HK-2 (cell line): ENCODE measurements around the gene LRRFIP1.

ENCODE experiments used
- DNase-seq: peaks from one replicate; pipeline ENCODE4 v3.0.0-alpha.2; 2018; ENCODE audit not compliant: unreplicated experiment

LRRFIP1 gene

DNA sequence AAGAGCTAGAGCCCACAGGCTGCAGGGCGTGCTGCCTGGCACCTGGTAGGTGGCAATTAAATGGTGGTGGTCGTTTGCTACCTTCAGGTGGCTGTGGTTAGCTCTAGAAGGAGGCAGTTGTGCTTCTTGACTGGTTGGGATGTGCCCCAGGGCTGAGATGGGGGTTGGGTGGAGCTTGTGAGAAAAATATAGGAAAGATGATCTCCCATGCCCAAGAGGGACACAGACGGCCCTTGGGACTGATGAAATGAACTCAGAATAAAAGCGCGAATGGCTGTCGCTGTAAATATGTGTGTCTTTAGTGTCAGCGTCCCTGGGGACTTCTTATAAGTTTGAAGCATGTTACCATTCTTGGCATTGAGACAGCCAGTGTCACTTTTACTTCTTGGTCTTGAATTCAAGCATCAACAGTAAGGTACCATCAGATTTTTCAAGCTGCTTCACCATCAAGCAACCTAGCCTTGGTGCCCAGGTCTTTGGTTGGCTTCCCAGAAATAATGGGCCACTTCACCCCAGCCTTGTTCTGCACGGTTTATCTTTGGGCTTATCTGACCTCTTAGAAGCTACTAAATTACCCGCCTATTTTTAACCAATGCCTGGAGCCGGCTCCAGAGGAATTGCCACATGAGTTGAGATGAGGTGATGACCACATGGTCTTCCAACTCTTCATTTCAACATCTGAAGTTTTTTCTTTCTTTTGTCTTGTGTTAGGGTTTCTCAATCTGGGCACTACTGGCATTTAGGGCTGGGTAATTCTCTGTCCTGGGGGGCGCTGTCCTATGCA is 11.9 kb downstream of the LRRFIP1 start:
- no peak for DNase-seq

DNA sequence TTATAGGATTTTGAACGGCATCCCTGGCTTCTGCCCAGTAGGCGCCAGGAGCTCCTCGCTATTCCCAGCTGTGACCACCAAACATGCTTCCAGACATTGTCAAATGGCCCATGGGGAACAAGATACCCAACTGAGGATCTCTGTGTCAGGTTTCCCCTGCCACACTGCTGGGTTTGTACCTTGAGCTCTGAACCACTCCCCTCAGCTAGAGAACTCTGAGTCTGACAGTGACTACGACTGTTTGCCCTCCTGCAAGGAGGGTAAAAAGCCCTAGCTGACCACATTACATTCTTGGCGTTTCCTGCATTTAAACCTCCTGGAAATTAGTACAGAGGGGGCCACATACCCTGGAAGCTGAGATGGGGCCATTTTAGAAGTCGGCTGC is 12.4 kb downstream of the LRRFIP1 start:
- DNase-seq: no peak

DNA sequence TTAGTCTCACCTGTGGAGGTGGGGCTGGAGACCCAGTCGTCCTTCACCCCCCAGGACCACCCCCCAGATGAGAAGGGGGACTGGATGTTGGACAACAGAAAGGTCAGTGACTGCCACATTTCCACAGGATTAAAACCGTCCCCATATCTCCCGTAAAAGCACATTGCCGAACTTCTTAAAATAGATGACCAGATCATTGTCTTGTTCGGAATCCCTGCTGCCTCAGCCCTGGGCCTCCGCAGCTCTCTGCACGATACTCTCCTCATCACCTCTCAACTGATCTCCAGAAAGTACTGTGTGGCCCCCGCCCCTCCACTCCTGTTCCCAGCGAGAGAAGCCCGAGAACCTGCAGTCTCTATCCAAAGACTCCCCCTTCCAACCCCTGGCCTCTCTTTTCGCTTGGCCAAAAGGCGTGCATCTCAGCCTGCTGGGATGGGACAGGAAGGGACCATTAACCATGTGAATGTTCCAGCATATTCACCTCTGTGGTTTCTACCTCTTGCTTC is 13.2 kb downstream of the LRRFIP1 start:
- no peak for DNase-seq

DNA sequence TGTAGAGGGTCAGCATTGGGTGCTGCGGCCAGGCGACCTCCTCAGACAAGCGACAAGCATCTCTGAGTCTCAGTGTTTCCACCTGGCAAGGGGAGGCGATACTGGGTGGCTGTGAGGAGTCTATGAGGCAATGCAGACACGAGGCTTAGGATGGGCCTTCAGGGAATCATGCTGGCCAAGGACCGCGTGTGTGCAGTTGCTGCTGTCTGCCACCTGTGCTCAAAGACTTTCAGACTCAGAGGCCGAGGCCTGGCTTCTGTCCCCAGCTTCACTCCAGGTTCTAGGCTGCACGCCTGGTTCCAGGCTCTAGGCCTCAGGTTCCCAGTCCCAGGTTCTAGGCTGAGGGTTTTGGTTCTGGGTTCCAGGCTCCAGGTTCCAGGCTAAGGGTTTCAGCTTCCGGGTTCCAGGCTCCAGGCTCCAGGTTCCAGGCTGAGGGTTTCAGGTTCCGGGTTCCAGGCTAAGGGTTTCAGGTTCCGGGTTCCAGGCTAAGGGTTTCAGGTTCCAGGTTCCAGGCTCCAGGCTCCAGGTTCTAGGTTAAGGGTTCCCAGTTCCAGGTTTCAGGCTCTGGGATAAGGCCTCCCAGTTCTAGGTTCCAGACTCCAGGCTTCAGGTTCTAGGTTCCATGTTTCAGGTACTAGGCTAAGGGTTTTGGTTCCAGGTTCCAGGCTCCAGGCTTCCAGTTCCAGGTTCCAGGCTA is 14.8 kb downstream of the LRRFIP1 start:
- no peak for DNase-seq

DNA sequence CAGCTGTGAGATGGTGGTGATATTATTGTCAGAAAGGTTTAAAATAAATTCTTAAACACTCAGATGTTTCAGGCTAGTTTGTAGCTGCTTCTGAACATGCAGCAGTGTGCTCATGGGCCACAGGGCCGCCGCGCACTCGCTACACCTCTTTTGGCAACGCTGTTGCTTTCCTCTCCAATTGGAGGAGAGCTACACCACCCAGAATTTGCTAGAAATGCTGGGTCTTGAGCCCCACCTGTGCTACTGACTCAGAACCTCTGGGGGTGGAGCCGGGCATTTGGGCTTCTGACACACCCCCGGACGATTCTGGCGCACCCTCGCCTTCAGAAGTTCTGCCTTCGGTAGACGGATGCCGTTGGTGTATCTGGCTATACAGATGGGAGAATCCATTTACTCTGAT is 15.7 kb downstream of the LRRFIP1 start:
- no peak for DNase-seq

DNA sequence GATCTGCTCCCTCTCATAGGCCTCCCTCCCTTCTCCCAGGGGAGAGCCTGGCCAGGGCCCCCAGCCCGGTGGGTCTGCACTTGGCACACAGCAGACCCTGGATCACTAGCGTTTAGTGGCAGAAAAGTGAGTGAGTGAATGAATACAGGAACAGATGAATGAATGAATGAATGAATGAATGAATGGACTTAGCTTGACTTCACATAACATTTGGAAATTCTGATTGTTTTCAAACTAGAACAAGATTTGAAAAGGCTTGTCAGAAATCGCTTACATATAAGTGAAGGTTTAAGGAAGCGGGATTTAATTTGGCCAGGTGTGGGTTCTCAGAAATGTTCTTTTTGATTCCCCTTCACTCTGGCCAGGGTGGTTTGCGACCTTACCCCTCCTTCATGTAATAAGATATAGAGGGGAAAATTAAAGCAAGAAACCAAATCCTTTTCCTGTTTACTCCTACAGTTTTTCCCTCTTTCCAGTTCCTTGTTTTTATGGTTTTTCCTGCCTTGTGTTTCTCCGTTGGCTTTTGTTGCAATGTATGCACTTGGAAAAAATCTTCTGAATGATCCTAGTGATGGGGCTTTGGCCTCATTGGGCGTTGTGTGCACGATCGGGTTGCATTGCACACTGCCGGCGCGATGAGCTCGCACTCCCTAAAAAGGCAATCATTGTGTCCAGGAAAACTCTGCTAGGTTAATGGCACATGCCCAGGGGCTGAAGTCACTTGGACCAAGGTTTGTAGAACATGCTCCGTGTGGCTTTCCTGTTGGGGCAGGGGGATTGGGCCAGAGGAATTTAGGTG is 16.4 kb downstream of the LRRFIP1 start:
- no peak for DNase-seq

DNA sequence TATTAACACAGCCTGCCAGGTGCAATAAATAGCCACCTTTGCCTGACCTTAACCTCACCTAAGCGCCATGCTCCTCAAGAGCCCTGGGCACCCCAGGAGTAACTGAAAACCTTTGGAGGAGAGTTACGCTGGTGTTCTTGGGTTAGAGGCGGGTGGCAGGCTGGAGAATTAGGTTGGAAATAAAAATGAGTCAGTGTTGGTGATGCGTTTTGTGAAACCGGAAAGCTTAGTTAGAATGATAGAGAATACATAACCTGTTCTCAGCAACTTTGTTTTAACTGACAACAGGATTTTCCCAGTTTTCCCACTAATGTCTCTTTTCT is 17.0 kb downstream of the LRRFIP1 start:
- no peak for DNase-seq

DNA sequence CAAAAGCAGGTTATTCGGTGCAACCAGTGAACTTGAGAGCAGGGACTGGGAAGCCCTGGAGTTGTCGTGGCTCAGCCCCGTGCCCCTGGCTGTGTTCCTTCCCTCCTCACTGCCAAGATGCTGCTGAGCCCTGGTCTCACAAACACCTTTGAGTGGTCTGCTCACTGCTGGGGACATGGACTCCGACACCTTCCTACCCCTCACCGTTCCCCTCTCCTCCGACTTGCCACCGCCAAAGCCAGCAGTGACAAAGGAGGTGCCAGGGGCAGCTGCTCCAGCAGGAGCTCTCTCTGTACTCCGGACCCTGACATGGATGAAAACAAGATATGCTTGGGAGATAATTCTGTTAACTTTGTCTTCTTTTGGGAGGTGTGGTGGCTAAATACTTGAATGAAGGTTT is 17.9 kb downstream of the LRRFIP1 start:
- DNase-seq: no peak

DNA sequence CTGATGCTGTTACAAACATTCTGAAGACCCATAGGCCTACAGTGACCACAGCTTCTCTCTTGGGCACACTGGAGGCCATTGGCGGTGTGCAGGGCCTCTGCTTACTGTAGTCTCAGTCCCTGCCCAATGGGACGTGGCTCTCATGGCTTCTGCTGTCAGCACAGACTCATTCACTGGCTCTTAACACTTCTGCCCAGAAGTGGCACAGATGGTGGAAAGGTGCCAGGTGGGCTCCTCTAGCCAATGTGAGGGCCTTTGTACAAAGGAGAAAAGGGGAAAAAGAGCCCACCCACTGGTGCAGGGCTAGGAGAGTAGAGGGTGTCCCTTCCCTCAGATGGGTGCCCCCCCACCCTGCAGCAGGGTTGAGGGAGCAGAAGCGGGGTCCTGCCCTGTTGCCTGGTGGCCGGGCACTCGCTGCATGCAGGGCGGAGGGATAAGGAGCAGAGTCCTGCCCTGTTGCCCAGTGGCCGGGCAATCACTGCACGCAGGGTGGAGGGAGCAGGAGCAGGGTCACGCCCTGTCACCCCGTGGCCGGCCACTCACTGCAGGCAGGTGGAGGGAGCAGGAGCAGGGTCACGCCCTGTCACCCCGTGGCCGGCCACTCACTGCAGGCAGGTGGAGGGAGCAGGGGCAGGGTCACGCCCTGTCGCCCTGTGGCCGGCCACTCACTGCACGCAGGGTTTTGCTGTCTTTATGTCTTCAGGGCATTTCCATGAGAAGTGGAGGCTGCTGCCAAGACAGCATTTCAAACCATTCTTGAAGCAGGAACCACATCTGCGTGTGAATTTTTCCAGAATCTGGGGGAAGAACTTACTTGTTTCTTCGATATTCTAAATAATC is 20.0 kb downstream of the LRRFIP1 start:
- no peak for DNase-seq

DNA sequence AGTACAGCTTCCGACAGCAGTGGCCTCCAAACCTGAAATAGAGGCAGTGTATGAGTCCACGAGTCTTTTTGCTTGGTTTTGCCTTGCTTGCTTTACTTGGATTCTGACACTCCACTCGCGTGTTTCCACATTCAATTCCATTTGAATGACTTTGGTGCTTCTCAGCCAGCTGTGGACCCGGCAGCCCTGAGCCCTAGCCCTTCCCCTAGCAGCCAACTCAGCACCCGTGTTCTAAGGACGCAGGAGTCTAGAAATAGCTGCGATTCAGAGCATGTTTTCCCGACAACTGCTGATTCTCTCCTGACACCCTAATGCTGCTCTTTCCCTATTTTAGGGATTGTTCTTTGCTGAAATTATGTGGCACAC is 20.6 kb downstream of the LRRFIP1 start:
- DNase-seq: no peak

DNA sequence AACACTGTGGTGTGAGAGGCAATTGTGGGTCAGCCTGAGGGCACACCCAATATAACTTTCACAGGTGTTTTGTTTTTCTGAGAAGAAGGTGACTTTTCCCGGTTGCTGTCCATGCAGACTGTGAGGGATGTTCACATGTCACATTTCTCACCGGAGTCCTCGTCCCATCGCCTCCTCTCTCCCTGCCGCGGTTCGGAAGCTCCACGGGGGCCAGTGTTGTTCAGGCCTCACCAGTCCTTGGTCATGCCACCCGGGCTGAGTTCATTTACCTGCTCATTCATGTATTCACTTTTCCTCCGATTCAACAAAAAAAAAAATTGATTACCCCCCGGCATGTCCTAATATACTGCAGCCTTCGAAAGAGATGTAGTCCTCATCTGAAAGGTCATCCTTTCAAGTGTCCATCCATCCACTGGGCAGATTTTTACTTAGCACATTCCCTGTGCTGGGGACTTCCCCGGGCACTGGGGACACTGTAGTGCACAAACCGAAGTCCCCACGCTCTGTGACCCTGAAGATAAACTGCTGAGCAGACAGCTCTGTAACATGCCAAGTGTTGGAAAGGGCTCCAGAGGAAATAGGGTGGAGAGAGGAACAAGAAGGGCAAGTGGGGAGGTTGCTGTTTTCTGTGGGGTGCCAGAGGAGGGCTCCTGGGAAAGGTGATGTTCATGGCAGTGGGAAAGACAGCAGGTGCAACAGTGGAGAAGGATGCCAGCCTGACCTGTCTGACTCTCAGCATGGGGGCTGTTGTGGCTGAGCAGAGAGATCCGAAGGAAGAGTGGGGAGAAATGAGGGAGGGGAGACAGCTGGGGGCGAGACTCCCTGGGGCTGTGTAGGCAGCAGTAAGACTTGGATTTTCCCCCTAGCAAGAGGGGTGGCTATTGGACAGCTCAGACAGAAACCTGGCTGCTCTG is 22.4 kb downstream of the LRRFIP1 start:
- DNase-seq: no peak

DNA sequence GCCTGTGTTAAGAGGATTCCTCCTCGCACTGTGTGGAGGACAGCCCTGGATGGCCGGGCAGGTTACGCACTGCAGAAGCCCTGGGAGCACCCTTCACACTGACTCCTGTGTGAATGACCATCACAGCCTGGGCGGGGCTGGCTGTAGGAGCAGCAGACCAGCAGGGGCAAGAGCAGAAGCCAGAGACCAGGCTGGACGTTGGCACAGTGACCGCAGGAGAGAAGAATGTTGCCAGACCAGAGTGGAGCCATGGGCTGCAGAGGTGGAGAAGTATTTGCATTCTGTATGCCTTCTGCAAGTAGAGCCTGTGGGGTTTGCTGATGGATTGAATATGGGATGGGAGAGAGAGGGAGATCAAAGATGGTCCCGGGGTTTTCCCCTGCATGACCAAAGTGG is 23.1 kb downstream of the LRRFIP1 start:
- no peak for DNase-seq

DNA sequence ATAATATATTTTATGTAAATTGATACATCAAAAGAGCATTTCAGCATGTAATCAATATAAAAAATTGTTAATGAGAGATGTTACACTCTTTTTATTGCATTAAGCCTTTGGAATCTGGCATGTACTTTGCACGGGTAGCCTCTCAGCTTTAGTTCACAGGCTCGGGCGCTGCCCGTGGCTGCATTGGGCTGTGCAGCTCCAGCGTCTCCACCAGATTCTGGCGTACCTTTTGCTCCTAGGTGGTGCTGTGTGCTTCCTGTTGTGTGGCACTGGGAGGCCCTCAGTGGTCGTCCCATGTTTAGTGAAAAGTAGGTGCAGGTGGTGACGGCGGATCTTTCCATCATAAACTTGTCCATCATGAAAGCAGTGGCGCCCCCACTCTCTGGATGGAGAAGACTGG is 24.4 kb downstream of the LRRFIP1 start:
- no peak for DNase-seq

DNA sequence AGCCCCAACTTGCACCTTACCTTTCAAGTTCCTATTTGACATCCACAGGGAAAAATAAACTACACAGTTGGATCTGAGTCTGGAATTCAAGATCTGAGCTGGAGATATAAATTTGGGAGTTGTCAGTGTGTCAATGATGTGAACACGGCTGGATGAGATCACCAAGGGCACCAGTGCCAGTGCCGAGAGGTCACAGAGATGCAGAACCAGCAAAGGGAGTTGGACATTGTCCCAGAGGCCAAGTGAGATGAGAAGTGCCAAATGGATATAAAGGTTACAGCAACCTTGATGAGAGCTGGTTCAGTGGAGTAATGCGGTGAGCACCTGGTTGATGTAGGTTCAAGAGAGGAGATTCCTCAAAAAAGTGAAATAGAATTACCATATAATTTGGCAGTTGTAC is 24.8 kb downstream of the LRRFIP1 start:
- DNase-seq: no peak

DNA sequence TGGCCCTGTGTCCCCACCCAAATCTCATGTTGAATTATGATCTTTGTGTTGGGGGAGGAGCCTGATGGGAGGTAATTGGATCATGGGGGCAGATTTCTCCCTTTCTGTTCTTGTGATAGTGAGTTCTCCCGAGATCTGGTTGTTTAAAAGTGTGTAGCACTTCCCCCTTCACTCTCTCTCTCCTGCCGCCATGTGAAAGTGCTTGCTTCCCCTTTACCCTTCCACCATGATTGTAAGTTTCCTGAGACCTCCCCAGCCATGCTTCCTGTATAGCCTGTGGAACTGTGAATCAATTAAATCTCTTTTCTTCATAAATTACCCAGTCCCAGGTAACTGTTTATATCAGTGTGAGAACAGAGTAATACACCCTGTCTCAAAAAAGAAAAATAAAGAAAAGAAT is 25.5 kb downstream of the LRRFIP1 start:
- no peak for DNase-seq

DNA sequence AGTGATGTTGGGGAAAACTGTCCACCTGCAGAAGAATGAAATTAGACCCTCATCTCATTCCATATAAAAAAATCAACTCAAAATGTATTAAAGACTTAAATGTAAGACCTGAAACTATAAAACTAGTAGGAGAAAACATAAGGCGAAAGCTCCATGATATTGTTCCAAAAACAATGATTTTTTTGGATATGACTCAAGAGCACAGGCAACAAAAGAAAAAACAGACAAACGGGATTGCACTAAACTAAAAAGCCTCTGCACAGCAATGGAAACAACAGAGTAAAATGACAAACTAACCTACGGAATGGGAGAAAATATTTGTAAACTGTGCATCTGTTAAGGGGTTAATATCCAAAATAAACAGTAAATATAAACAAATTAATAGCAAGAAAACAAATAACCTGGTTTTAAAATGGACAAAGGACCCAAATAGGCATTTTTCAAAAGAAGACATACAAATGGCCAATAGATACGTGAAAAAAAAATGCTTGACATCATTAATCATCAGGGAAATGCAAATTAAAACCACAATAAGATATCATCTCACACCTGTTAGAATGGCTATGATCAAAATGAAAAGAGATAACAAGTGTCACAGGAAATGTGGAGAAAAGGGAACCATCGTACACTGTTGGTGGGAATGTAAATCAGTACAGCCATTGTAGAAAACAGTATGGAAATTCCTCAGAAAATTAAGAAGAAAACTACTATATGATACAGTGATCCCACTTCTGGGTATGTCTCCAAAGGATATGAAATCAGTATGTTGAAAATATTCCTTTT is 26.6 kb downstream of the LRRFIP1 start:
- no peak for DNase-seq

DNA sequence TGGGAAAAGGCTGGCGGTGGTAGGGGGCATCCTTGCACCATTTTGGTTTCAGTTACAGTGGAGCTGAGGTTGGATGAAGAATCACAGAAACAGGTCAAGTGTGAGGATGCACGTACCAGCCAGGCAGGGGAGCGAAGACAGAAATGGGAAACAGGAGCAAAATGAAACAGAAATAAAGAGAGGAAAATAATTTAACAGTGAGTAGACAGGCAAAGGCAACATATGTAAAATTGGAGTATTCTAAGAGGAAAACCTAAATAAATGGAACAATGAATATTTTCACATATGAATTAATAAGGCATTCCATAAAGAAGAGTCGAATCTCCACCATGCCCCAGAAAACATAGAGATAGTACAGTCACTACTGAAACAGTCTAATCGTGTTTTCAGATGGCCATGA is 29.7 kb downstream of the LRRFIP1 start:
- DNase-seq: no peak

DNA sequence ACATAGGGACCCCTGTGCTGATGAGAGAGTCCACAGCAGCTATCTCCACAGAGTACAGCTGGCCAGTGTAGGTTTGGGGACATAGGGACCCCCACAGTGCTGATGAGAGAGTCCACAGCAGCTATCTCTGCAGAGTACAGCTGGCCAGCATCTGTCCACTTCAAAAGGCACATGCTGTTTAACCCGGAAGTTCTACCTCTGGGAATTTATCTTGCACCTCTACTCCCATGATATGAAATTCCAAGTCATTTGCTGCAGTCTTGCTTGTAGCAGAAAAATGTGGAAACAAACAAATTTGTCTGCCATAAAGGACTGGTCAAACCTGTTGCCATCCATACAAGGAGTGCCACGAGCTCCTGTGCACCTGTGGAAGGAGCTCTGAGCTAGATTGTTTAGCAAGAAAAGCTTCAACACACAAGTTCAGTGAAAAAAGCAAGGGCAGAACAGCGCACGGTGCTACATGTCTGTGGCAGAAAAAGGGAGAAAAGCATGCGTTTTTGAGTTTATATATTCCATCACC is 33.1 kb downstream of the LRRFIP1 start:
- DNase-seq: no peak

DNA sequence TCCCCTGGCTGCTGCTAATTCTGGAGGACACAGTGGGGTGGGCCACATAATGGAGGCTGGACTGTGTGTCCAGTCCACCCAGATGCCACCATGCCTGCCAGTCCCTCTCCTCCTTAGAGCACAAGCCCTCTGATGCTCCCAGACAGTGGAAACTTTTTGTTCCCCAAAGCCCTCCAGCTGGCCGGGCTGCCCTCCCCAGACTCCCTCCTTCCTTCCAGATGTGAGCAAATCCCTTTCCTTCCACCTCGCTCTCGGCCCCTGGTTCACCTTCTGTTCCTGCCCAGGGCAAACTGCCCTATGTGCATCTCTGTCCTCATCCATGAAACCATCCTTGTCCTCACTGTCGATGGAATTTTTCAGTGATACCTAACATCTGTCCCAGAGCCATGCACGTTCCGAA is 33.9 kb downstream of the LRRFIP1 start:
- DNase-seq: no peak

DNA sequence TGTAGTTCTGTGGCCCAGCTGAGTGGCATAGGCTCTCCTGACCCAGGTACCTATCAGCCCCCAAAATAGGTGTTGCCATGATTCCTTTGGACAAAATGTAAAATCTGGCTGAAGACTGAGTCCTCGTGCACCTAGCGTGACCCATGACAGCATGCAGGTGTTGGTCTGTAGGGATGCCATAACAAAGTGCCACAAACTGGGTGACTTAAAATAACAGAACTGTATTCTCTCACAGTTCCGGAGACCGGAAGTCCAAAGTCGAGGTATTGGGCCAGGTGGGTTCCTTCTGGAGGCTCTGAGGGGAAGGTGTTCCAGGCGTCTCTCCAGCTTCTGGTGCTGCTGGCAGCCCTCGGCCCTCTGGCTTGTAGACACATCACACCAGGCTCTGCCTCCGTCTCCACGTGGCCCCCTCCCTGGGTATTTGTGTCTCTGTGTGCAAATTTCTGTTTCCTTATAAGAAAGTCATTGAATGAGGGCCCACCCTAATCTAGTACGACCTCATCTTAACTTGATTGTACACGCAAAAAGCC is 34.5 kb downstream of the LRRFIP1 start:
- DNase-seq: no peak
